Ureter (tissue), 1 donor: ENCODE results near the gene ST14. TPM values are rescaled to one million over a fixed set of nuclear protein-coding genes. Genes with fewer than 3 reads are reported as not detected.

Source experiments
- DNase-seq: peaks from one replicate; pipeline ENCODE4 v3.0.0-alpha.2; 2020; ENCODE audit warnings: low spot score
- total RNA-seq: library from RNA; stranded (reverse); gene quantifications from one replicate; pipeline ENCODE4 v1.2.4, GENCODE V29; 2023
- donor health status: DM: yes; HTN: yes; CAD: no.

The ST14 gene
- total RNA-seq, 1 donor from 2014 or later, result 103 TPM

DNA sequence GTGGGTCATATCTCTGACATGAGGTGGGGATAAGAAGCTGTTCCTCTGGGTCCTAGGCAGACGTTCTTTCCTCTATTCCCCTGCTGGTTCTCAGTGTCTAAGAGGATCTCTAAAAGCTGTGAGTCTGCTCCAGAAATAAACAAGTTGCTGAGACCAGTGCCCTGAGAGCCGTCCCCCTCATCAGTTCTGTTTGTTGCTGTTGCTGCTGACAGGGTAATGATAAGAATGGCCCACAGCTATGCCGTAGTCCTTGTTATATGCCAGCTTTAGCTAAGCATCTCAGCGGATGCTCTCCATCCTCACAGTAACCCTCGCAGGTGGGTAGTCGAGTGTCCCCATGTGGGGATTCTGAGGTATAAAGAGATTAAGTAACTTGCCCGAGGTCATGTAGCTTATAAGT lies 23.5 kb upstream of the ST14 start:
- DNase-seq, result no peak

DNA sequence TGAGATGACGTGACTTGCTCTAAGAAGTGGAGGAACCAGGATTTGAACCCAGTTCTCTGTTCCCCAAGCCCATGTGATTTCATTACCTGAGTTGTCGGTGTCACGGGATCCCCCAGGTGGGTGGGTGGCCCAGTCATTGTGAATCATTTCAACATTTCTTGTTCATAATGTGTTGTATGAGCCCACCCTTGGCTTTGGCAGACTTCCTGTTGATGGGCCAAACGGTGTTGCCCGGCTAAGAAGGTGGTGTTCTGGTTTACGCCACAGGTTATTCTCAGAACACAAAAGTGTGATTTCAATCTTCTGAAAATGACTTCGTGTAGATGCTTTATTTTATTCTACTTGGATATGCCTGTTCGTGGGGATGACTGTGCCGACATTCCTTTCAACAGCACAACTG lies 21.6 kb upstream of the ST14 start:
- DNase-seq, result no peak

DNA sequence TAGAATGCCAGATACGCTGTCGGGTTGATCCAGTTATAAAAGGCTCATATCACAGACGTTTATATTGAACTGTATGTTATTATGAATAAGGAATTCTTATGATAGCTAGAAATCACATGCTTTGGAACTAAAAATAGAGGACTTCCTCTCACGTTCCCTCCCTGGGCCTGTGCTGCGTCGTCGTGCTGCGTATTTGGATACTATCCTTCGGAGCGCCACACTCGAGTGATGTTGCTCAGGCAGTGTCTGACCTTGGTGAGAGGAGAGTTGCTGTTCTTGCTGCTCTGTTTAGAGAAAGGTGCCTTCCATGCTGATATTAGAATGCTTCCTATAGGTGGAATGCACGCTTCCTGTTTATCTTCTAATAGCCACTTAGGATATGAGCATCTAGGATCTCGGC lies 20.2 kb upstream of the ST14 start:
- no peak for DNase-seq

DNA sequence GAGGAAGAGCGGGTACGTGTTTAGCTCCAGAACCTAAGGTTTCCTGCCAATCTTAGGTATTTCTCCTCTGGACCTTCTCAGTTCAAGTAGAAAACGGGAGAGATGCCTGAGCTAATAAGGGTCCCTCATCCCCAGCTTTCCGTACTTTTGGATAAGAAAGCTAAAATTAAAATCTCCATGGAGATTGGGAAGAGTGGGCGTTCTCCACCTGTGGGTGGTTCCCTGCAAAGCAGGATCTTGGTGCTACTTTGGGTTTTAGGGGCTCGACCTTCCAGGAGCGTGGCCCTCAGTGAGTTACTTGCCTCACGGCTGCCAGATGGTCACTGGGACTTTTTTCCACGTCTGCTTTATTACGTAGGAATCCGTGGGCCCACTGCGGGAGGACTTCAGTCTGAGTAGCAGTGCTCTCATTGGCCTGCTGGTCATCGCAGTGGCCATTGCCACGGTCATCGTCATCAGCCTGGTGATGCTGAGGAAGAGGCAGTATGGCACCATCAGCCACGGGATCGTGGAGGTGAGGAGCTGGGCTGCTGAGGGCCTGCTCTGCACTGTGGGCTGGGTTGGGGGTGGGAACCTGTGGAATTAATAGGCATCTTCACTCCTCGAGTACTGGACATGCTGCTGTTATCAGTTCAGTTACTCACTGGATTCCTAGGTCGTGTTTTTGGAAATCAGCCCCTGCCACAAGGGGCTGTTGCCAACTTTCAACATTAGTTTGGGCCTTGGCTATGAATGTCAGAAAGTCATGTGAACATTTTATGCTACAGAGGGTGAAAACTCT lies 17.8 kb upstream of the ST14 start:
- DNase-seq, result no peak

DNA sequence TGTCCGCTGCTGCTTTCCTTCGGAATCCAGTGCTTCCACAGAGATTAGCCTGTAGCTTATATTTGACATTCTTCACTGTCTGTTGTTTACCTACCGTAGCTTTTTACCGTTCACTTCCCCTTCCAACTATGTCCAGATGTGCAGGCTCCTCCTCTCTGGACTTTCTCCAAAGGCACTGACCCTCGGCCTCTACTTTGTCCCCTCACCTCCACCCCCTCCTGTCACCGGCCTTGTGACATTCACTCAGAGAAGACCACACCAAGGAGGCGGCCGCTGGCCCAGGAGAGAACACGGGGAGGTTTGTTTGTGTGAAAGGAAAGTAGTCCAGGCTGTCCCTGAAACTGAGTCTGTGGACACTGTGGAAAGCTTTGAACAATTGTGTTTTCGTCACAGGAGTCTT lies 15.4 kb upstream of the ST14 start:
- no peak for DNase-seq

DNA sequence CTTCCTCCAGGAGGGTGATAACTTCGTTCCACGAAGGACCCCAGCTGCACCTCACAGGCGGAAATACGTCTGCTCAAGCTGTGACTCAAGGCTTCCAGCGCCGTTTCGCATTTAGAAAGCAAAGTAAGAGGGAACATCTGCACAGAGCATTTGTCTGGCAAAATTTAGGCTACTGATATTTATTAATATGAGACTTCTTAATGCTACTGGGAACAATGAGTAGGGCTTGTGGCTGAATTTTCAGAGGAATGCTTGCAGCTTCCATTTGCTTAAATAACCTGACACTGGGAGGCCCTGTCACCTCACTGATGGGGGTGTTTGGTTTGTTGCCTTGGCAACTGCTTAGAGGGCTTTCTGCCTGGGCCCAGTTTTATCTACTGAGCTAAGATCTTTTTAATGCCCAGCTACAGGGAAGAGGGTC lies 14.7 kb upstream of the ST14 start:
- no peak for DNase-seq

DNA sequence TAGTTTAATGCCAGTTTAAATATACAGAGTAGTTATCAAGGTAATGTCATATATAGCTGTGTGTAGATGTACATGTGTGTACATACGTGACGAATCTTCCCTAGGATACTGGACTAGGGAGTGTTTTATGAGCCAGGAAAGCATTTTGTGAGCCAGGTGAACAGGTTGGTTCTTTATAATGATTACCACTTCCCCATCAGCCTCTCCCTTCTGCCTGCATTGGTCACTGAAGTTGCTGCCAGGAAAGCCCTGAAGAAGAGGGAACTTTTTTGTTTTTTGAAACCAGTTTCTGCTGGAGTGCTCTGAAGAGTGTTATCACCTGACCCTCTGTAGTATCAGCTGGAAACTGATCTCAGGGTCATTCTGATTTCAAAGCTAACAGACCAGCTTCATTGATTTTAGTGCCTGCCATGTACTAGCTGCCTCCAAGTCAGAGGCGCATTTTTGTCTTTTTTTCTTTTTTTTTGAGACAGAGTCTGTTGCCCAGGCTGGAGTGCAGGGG lies 14.2 kb upstream of the ST14 start:
- DNase-seq, result no peak

DNA sequence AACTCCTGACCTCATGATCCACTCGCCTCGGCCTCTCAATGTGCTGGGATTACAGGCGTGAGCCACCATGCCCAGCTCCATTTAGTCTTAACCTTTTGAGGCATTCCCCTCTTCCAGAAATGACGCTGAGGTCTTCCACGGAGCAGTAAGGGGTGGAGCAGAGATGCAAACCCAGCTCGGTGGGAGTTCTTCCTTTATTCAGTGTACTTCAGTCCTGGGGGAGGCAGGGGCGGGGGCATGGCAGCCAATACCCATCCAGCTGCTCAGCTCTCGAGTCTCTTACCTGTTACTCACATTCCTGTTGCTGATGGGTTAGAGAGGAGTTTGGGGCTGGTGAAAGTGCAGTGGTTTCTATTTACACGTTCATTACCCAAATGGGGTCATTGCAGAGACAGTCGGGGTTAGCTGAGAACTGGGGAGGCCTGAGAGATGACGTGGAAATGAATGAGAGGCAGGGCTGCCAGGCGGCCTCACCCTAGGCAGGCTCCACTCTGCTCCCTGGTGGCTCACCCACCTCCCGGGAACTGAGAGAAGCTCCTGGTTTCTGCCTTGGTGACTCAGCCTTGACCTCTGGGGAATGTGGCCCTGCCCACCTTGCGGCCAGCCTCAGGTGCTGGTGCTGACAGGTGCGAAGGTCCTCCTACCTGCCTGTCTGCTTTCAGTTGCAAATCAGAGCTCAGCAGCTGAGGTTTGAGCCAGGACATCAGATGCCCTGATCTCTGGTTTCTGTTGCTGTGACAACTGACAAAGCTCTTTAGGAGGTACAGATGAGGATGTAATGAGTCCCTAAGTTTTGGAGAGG lies 13.4 kb upstream of the ST14 start:
- peak; percentile 74 for DNase-seq

DNA sequence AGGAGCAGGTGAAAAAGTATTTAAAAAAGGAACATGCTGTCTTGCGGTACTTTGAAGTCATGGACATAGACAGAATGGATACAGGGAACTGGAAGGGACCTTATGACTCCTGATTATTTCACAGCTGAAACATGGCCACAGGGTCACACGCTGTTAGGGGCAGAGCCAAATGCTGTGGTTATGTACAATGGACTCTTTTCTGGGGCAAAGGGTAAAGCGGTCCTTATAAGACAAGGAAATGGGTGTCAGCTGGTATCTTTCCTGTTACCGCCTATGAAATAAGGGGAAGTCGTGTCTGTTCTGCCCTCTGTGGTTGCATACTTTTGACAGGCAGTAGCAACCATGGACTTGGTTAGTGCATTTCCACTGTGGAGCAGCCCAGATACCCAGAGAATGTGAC lies 12.8 kb upstream of the ST14 start:
- DNase-seq, result no peak

DNA sequence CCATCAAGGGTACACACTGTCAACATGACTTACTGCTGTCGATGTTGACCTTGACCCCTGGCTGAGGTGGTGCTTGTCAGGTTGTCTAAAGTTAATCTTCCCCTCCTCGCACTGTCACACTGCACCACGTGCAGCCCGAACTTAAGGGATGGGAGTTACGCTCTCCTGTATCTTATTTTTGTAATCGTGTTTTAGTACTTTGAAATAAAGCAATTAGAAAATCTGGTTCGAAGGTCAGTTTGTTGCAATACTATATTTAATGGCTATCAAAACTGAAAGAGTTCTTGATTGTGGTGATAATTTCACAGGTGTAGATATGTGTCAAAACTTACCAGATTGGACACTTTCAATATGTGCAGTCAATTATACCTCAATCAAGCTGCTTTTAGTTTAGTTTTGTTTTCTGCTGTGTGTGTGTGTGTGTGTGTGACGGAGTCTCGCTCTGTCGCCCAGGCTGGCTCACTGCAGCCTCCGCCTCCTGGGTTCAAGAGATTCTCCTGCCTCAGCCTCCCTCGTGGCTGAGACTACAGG lies 10.7 kb upstream of the ST14 start:
- DNase-seq, result no peak

DNA sequence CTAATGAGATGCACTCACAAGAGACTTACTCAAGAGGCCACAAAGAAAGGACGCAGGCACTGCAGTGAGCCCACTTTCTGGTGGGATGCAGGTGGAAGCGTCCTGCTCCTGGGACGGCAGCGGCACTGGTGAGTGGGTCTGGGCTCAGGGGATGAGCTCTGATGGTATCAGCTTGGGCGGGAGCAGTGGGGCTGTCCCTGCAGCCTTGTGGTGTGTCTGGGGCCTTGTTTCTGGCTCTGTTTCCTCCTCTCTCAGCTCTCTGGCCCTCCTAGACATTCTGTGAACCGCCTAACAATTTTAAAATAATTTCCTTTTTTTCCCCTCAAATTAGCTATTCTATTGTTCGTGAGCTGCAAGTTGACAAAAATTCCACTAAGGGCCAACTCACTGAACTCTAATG lies 8.8 kb upstream of the ST14 start:
- DNase-seq, result no peak

DNA sequence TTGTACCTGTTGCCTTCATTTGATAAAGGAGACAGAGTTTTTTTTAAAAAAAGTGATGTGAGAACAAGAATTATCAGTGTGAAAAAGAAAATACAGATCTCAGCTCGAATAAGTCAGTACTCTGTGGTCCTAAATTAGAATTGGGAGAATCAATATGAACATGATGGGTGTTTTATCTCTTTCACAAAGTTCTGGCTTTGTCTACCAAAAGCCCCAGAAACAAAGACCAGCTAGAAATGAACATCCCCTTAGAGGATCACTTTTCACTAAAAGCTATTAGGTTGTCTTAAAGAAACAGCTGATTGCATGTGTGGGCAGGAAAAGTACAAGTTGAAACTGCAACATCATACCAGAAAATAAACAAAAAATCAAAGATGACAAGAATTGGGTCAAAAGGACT lies 8.4 kb upstream of the ST14 start:
- DNase-seq, result no peak

DNA sequence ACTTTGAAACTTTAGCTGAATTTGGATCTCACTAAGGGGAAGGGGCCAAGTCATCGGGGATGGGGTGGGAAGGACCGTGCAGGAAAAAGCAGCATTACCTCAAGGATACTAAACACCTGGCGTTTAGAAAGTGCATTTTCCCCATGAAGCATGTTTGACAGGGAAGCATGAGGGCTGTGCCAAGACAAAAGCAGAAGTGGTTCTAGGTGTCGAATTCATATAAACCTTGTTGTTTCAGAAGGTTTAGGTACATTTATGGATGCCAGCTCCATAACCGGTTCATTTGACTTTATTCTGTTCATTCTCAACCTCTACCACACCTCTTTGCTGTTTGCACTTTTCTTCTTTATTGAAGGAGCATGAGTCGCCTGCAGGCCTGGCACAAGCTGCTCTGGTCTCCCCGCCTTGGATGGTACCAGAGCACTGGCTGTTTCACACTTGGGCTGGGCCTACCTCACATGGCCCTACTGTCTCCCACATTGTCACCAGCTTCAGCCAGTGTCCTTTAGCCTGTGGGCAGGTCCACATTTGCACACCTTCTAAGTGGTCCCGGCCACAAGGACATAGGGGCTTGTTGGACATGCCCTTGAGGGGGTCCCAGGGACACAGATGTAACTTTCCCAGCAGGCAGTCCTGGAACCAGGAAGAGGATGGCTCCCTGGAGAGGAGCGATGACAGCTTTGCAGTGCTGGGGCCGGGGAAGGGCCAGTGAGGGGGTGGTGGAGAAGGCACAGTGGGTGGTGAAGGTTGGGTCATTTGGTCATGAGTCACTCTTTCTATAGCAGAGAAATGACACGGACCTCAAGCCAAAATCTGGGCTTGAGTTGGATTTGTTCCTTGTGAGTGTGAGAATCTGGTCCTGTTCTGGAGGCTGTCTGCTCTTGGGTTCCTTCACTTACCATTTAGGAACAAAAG lies 3.2 kb upstream of the ST14 start:
- no peak for DNase-seq

DNA sequence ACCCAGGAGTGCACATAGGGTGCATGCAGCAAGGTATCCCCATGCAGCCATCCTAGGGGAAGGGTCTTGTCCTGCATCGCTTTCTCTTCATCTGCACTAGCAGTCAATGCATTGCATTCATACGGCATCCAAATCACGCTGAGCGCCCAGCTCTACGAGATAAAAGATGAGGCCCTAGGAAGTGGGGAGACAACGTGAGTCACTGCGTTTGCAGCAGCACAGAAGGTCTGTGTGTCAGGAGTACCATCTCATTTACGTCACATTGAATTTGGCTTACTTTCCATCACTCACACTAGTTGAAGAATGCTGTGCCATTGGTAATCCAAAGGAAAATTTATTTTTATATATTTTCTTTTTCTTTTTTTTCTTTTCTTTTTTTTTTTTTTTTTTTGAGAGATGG lies 2.5 kb upstream of the ST14 start:
- no peak for DNase-seq

DNA sequence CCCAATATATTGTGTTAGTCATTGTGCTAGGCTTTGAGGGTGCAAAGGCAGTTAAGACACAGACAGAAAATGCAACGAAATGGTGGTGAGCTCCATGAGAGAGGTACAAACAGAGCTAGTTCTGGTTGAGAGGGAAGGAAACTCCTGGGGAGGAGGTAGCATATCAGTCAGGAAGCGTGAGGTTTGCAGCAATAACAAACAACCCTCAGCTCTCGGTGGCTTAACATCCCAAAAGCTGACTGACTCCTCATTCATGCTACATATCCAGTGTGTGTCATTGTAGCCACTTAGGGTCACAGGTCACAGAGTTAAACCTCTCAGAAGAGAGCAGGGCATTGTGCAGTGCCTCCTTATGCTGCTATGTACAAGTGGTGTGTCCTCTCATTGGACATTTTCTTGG lies 1.7 kb upstream of the ST14 start:
- no peak for DNase-seq

DNA sequence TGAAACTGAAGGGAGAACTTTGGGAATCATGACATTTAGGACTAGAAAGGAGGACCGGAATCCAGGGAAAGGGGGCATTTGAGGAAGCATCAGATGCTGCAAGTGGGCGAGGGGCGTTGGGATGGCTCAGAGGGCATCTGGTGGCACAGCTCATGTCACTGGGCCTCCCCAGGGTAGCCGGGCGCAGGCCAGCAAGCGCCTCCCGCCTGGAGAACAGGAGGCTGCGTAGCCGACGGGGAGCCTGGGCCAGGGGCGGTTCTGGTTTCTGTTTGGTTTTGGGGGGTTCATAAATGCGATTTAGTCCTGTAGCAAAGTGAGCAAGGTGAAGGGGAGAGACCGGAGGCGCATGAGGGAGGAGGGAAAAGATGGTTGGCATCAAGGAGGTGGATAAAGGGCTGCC lies 443 bp upstream of the ST14 start:
- DNase-seq, result no peak

DNA sequence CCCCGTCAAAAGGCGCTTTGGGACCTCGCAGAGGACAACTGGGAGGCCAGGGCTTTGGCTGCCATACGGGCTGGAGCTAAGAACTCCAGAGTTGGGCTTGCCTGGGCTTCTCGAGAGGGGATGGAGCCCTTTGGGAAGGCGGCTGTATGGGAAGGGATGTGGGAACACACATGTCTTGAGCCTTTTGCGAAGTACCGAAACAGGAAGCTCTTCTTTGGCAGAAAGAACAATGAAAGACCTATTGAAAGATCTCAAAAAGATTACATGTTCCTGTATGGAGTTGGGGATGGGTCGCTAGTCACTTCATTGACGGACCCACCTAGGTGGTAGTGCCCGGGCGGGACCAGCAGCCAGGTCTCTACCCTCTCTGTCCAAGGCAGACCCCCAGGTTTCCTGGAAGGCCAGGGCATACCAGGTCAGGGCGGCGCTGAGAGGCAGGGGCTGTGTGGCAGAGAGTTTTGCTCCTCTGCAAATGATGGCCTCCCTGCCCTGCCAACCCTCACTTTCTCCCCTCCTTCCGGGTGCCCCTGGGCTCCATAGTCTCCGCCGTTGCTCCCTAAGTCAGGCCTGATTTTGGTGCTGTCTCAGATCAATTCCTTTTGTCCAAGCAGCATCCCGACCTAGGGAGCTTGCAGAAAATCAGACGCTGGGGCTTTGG lies 1.0 kb downstream of the ST14 start:
- DNase-seq, result no peak

DNA sequence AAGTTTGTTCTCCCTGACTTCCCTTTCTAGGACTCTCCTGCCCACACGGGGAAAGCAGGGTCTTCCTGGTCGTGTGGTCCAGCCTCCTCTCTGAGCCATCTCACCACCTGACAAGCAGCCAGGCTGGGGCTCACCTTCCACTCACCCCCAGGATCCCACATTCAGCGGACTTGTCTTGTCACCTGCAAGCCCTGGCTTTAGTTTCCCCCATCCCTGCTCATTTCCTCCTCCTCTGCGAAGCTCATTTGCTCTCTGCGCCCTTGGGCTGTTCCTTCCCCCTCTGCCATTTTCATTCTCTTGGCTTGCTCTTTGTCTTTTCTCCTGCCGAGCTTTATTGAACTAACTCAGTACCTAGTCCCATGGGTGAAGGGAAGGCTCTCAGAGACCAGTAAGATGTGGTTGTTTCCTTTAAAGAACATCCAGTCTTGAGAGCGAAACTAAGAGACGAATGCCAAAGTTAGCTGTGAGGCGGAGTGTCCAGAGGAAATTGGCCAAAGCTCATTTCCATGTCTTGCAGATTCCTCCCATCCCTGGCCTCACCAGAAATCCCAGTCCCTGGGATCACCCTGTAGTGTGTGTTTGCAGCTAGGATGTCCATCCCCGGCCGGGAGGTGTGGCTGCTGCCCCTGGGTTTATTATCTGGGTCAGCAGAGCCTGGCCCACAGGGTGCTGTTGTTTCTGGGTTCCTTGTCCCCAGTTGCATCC lies 2.0 kb downstream of the ST14 start:
- DNase-seq, result no peak

DNA sequence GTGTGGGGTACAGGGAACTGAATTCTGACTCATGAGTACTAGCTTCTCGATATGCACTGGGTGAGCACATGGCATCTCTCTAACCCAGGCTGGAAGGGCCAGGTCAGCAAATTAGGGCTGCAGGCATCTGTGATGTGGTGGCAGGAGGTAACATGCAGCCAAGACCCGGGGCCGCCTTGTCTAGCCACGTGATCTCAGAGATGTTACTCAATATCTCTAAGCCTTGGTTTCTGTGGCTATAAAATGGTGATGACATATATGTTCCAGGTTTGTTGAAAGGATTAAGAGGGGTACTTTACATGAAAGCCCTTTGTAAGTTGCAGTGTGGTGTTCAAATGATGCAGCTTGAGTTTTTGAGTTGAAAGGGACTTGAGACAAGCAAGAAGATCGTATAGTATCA lies 3.2 kb downstream of the ST14 start:
- no peak for DNase-seq

DNA sequence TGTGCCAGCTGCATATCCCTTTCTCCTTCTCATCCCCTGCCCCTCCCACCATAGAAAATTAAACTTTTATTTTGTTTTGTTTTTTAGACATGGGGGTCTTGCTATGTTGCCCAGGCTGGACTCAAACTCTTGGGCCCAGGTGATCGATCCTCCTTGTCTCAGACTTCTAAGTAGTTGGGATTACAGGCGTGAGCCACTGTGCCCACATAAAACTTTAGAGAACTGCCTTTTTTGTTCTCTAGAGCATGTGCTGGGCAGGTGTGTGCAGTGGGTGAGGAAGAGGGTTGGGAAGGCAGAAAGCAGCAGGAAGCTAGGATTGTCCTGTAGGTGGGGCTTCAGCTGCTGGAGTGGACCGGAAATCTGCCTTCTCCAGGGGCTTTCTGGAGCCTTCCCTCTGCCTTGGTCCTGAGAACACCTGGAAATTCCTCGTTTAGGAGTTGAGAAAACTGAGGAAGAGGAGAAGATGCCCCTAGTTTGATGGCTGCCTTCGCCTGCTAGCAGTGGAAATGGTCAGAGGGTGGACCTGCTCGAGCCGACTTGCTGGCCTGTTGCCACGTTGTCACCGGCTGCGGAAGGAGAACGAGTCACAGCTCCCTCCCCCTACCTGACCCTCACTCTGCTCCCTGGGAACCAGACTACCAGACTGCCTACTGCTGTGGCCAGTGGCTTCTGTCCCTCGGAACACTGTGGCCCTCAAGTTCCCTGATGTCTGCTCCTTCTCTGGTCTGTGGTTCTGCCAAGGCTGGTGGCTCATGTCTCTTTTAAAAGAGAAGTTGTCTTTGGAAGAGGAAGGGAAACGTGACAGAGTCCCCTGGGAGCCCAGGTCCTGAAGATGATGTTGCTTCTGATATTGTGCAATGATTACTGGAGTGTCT lies 4.0 kb downstream of the ST14 start:
- no peak for DNase-seq
